ENCODE results near the gene SETD3. TPM values are rescaled to one million over a fixed set of nuclear protein-coding genes. Genes with fewer than 3 reads are reported as not detected.

SETD3 gene
- total RNA-seq, 5 donors from 2014 or later (not counting 1 experiment from before 2014, with no cell fraction given): 47.7 to 64.6 (median 52.4) TPM

GRCh38 chr14:99509871-99510555 is 29.4 kb upstream of the SETD3 start:
- ChIA-PET CTCF (interaction anchor here in 1 of 2 donors (0.6 kb wide), 1 partner anchor 30 kb away, joined by 3 read pairs; no protein-coding TSS in a partner anchor), POLR2A (no interaction called here)
- Mint-ChIP-seq H3K36me3 (peaks cover 48% of the 10 kb centered on the region), H3K27me3 (no peaks in the 10 kb centered on the region), H3K9me3 (no peaks in the 10 kb centered on the region), H3K27ac (no peak overlapping the region), H3K4me3 (no peak overlapping the region), H3K4me1 (no peaks in the 10 kb centered on the region)
- Histone ChIP-seq H3K27me3 (replicated peaks in 1 of 2; ENCODE audit: control insufficient read depth in 2 of 2, extremely low read depth in 1 of 2, insufficient read depth in 2 of 2, low read length in 1 of 2) (no peaks in the 10 kb centered on the region), H3K9me3 (no peaks in the 10 kb centered on the region), H3K4me1 (ENCODE audit: control insufficient read depth in 1 of 2, extremely low read depth in 1 of 2, insufficient read depth in 2 of 2, low read length in 2 of 2) (no peaks in the 10 kb centered on the region), H3K27ac (ENCODE audit: low read length) (no peak overlapping the region), H3K36me3 (ENCODE audit: control insufficient read depth in 2 of 2, extremely low read depth in 1 of 2, insufficient read depth in 1 of 2, low read length in 1 of 2) (peaks cover 19 to 74% of the 10 kb centered on the region in 2 donors), H3K4me3 (ENCODE audit: control insufficient read depth in 1 of 2, extremely low read depth in 1 of 2, low read length in 1 of 2) (no peak overlapping the region)
- 88% methylated on average over 17 of the region's 27 CpGs for WGBS (ENCODE audit: insufficient coverage)
- ATAC-seq (replicated peaks in 1 of 4): no peak
- no peak for DNase-seq

- ATAC-seq (replicated peaks in 1 of 4) (no peak), DNase-seq (no peak)
- no peaks in the 10 kb centered on the region for H3K4me1 Mint-ChIP-seq
- peaks cover 56% of the 10 kb centered on the region for H3K36me3 Mint-ChIP-seq
- no peak overlapping the region for H3K27ac Mint-ChIP-seq
- Histone ChIP-seq H3K4me3 (ENCODE audit: control insufficient read depth in 1 of 2, extremely low read depth in 1 of 2, low read length in 1 of 2) (no peak overlapping the region), H3K27ac (ENCODE audit: low read length) (no peak overlapping the region), H3K9me3 (no peaks in the 10 kb centered on the region), H3K27me3 (replicated peaks in 1 of 2; ENCODE audit: control insufficient read depth in 2 of 2, extremely low read depth in 1 of 2, insufficient read depth in 2 of 2, low read length in 1 of 2) (no peaks in the 10 kb centered on the region), H3K36me3 (ENCODE audit: control insufficient read depth in 2 of 2, extremely low read depth in 1 of 2, insufficient read depth in 1 of 2, low read length in 1 of 2) (peaks cover 17 to 77% of the 10 kb centered on the region in 2 donors), H3K4me1 (ENCODE audit: control insufficient read depth in 1 of 2, extremely low read depth in 1 of 2, insufficient read depth in 2 of 2, low read length in 2 of 2) (no peaks in the 10 kb centered on the region)
- ChIA-PET POLR2A (no interaction called here), CTCF (no interaction called here)
- H3K9me3 Mint-ChIP-seq: no peaks in the 10 kb centered on the region
- 96% methylated on average over 13 of the region's 23 CpGs for WGBS (ENCODE audit: insufficient coverage)
- H3K4me3 Mint-ChIP-seq: no peak overlapping the region
- no peaks in the 10 kb centered on the region for H3K27me3 Mint-ChIP-seq
Measured at GRCh38 chr14:99508896-99509629, 28.4 kb upstream of the SETD3 start.

- Histone ChIP-seq H3K4me3 (ENCODE audit: control insufficient read depth in 1 of 2, extremely low read depth in 1 of 2, low read length in 1 of 2) (no peak overlapping the region), H3K27me3 (replicated peaks in 1 of 2; ENCODE audit: control insufficient read depth in 2 of 2, extremely low read depth in 1 of 2, insufficient read depth in 2 of 2, low read length in 1 of 2) (no peaks in the 10 kb centered on the region), H3K27ac (ENCODE audit: low read length) (no peak overlapping the region), H3K36me3 (ENCODE audit: control insufficient read depth in 2 of 2, extremely low read depth in 1 of 2, insufficient read depth in 1 of 2, low read length in 1 of 2) (peaks cover 14 to 84% of the 10 kb centered on the region in 2 donors), H3K4me1 (ENCODE audit: control insufficient read depth in 1 of 2, extremely low read depth in 1 of 2, insufficient read depth in 2 of 2, low read length in 2 of 2) (no peaks in the 10 kb centered on the region), H3K9me3 (no peaks in the 10 kb centered on the region)
- 100% methylated on average over 9 of the region's 13 CpGs for WGBS (ENCODE audit: insufficient coverage)
- no peaks in the 10 kb centered on the region for H3K4me1 Mint-ChIP-seq
- no peak for DNase-seq
- H3K4me3 Mint-ChIP-seq: no peak overlapping the region
- H3K27ac Mint-ChIP-seq: no peak overlapping the region
- ATAC-seq (replicated peaks in 1 of 4): no peak
- CTCF ChIA-PET: no interaction called here
- no peaks in the 10 kb centered on the region for H3K9me3 Mint-ChIP-seq
- H3K36me3 Mint-ChIP-seq: peaks cover 63% of the 10 kb centered on the region
- H3K27me3 Mint-ChIP-seq: no peaks in the 10 kb centered on the region
- POLR2A ChIA-PET: no interaction called here
Measured at GRCh38 chr14:99507860-99508640, 27.4 kb upstream of the SETD3 start.

- Mint-ChIP-seq H3K36me3 (peaks cover 75% of the 10 kb centered on the region), H3K4me3 (no peak overlapping the region), H3K27me3 (no peaks in the 10 kb centered on the region), H3K4me1 (no peaks in the 10 kb centered on the region), H3K27ac (no peak overlapping the region), H3K9me3 (no peaks in the 10 kb centered on the region)
- ChIA-PET POLR2A (no interaction called here), CTCF (no interaction called here)
- no peak overlapping the region for H3K27ac ChIP-seq (ENCODE audit: low read length)
- peaks cover 20 to 94% of the 10 kb centered on the region in 2 donors for H3K36me3 ChIP-seq (ENCODE audit: control insufficient read depth in 2 of 2, extremely low read depth in 1 of 2, insufficient read depth in 1 of 2, low read length in 1 of 2)
- ATAC-seq (replicated peaks in 1 of 4): no peak
- no peak overlapping the region for H3K4me3 ChIP-seq (ENCODE audit: control insufficient read depth in 1 of 2, extremely low read depth in 1 of 2, low read length in 1 of 2)
- no peaks in the 10 kb centered on the region for H3K27me3 ChIP-seq (replicated peaks in 1 of 2; ENCODE audit: control insufficient read depth in 2 of 2, extremely low read depth in 1 of 2, insufficient read depth in 2 of 2, low read length in 1 of 2)
- H3K9me3 ChIP-seq: no peaks in the 10 kb centered on the region
- no peaks in the 10 kb centered on the region for H3K4me1 ChIP-seq (ENCODE audit: control insufficient read depth in 1 of 2, extremely low read depth in 1 of 2, insufficient read depth in 2 of 2, low read length in 2 of 2)
- DNase-seq: no peak
- WGBS (ENCODE audit: insufficient coverage): 100% methylated on average over 5 of the region's 6 CpGs
Measured at GRCh38 chr14:99506276-99506675, 25.6 kb upstream of the SETD3 start.

- ChIA-PET POLR2A (no interaction called here), CTCF (no interaction called here)
- Mint-ChIP-seq H3K27me3 (no peaks in the 10 kb centered on the region), H3K4me1 (no peaks in the 10 kb centered on the region), H3K9me3 (no peaks in the 10 kb centered on the region), H3K27ac (no peak overlapping the region), H3K4me3 (no peak overlapping the region), H3K36me3 (peaks cover 82% of the 10 kb centered on the region)
- WGBS (ENCODE audit: insufficient coverage): 93% methylated on average over 4 of the region's 5 CpGs
- Histone ChIP-seq H3K4me3 (ENCODE audit: control insufficient read depth in 1 of 2, extremely low read depth in 1 of 2, low read length in 1 of 2) (no peak overlapping the region), H3K27ac (ENCODE audit: low read length) (no peak overlapping the region), H3K36me3 (ENCODE audit: control insufficient read depth in 2 of 2, extremely low read depth in 1 of 2, insufficient read depth in 1 of 2, low read length in 1 of 2) (peaks cover 20 to 96% of the 10 kb centered on the region in 2 donors), H3K4me1 (ENCODE audit: control insufficient read depth in 1 of 2, extremely low read depth in 1 of 2, insufficient read depth in 2 of 2, low read length in 2 of 2) (no peaks in the 10 kb centered on the region), H3K9me3 (no peaks in the 10 kb centered on the region), H3K27me3 (replicated peaks in 1 of 2; ENCODE audit: control insufficient read depth in 2 of 2, extremely low read depth in 1 of 2, insufficient read depth in 2 of 2, low read length in 1 of 2) (no peaks in the 10 kb centered on the region)
- DNase-seq (no peak), ATAC-seq (replicated peaks in 1 of 4) (no peak)
Measured at GRCh38 chr14:99505089-99505488, 24.4 kb upstream of the SETD3 start.

GRCh38 chr14:99503848-99504453 is 23.3 kb upstream of the SETD3 start:
- no peaks in the 10 kb centered on the region for H3K4me1 ChIP-seq (ENCODE audit: control insufficient read depth in 1 of 2, extremely low read depth in 1 of 2, insufficient read depth in 2 of 2, low read length in 2 of 2)
- POLR2A ChIA-PET: interaction anchor here in 1 of 2 donors (0.6 to 0.7 kb wide), 2 partner anchors 9 to 23 kb away, joined by 5 to 8 read pairs; partner anchors contain the start of gene SETD3
- no peaks in the 10 kb centered on the region for H3K4me1 Mint-ChIP-seq
- CTCF ChIA-PET: no interaction called here
- no peak overlapping the region for H3K4me3 ChIP-seq (ENCODE audit: control insufficient read depth in 1 of 2, extremely low read depth in 1 of 2, low read length in 1 of 2)
- H3K9me3 Mint-ChIP-seq: no peaks in the 10 kb centered on the region
- H3K27ac Mint-ChIP-seq: no peak overlapping the region
- H3K27me3 ChIP-seq (replicated peaks in 1 of 2; ENCODE audit: control insufficient read depth in 2 of 2, extremely low read depth in 1 of 2, insufficient read depth in 2 of 2, low read length in 1 of 2): no peaks in the 10 kb centered on the region
- no peak overlapping the region for H3K4me3 Mint-ChIP-seq
- no peak for DNase-seq
- H3K27ac ChIP-seq (ENCODE audit: low read length): no peak overlapping the region
- WGBS (ENCODE audit: insufficient coverage): 100% methylated on average over 3 of the region's 4 CpGs
- H3K9me3 ChIP-seq: no peaks in the 10 kb centered on the region
- peaks cover 14 to 93% of the 10 kb centered on the region in 2 donors for H3K36me3 ChIP-seq (ENCODE audit: control insufficient read depth in 2 of 2, extremely low read depth in 1 of 2, insufficient read depth in 1 of 2, low read length in 1 of 2)
- H3K27me3 Mint-ChIP-seq: no peaks in the 10 kb centered on the region
- peaks cover 78% of the 10 kb centered on the region for H3K36me3 Mint-ChIP-seq
- no peak for ATAC-seq (replicated peaks in 1 of 4)
